ENCODE results near the gene TADA2B. TPM values are rescaled to one million over a fixed set of nuclear protein-coding genes. Genes with fewer than 3 reads are reported as not detected.

Gene TADA2B
- total and polyA plus RNA-seq, 10 of the 15 experiments (the other 5 are each of a cell fraction or from before 2014, with no cell fraction given), result 0.66 to 12.0 (median 5.6) TPM

DNA sequence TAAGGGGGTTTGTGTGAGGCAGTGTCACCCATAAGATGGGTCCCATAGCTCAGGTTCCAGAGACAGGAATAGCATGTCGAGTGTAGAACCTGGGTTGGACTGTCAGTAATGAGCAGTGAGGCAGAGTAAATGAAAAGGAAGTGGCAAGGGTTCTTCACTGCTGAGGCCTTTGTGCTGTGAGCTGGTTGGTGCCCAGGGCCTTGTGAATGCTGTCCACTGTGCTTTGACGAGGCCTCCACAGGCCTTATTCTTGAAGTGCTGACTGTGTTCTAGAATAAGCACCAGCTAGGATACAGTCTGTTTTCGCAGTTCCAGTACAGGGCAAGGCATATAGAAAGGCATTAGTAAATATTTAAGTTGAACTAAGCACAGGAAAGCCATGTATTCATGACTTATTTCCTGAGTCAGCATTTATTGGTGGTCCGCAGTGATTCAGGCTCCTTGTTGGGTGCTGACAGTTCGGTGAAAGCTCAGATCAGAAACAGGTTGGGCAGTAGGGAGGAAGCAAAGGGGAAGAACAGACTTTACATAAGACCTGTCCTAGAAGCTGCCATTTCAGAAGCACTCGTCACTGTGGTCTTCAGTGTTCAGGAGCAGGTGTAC, 25.6 kb upstream of the TADA2B start:
- H3K27ac ChIP-seq (ENCODE audit: control insufficient read depth, insufficient read depth), result no peak overlapping the region
- FAIRE-seq (no peak), ATAC-seq (no peak), DNase-seq (ENCODE audit: low read depth, low spot score) (no peak)
- TF ChIP-seq NRF1 (conservative IDR thresholded peaks at IDR 0.05; ENCODE audit: low read depth, low read length) (no peak), POLR2AphosphoS2 (IDR thresholded peaks at IDR 0.05; ENCODE audit: low read depth, low read length) (no peak), ZBTB40 (IDR thresholded peaks at IDR 0.05; ENCODE audit: borderline replicate concordance) (no peak), ZNF384 (IDR thresholded peaks at IDR 0.05; ENCODE audit: borderline replicate concordance, low read depth, low read length) (no peak), RBBP5 (conservative IDR thresholded peaks at IDR 0.05) (no peak), MYB (IDR thresholded peaks at IDR 0.05; ENCODE audit: borderline replicate concordance, low read depth, low read length) (no peak), PAX8 (IDR thresholded peaks at IDR 0.05) (no peak), SIN3A (IDR thresholded peaks at IDR 0.05; ENCODE audit: low read depth, low read length) (no peak), FOXM1 (IDR thresholded peaks at IDR 0.05; ENCODE audit: low read depth, low read length) (no peak), HDGF (IDR thresholded peaks at IDR 0.05) (no peak), MTA2 (IDR thresholded peaks at IDR 0.05; ENCODE audit: low read depth) (no peak), MYC (IDR thresholded peaks at IDR 0.05; ENCODE audit: insufficient read depth, insufficient read length, insufficient replicate concordance, low read length, severe bottlenecking) (no peak)
- TF ChIP-seq, protein P1, sequence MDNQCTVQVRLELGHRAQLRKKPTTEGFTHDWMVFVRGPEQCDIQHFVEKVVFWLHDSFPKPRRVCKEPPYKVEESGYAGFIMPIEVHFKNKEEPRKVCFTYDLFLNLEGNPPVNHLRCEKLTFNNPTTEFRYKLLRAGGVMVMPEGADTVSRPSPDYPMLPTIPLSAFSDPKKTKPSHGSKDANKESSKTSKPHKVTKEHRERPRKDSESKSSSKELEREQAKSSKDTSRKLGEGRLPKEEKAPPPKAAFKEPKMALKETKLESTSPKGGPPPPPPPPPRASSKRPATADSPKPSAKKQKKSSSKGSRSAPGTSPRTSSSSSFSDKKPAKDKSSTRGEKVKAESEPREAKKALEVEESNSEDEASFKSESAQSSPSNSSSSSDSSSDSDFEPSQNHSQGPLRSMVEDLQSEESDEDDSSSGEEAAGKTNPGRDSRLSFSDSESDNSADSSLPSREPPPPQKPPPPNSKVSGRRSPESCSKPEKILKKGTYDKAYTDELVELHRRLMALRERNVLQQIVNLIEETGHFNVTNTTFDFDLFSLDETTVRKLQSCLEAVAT (IDR thresholded peaks at IDR 0.05), result no peak
- no peaks in the 10 kb centered on the region; the same call in 1 of the 2 replicates for H3K79me2 ChIP-seq (ENCODE audit: control insufficient read depth, insufficient read depth, low read length)
- no peaks in the 10 kb centered on the region; the same call in 1 of the 3 replicates for H3K9me3 ChIP-seq (replicated peaks; ENCODE audit: control insufficient read depth, insufficient read depth, low read length)
- ChIA-PET CTCF (interaction anchor here (1.0 kb wide), 1 partner anchor 26 kb away, joined by 4 read pairs; the partner anchor contains the start of gene TADA2B), RAD21 (ENCODE audit: unreplicated experiment) (no interaction called here), SMC1A (ENCODE audit: uncharacterized antibody, unreplicated experiment) (no interaction called here), POLR2A (no interaction called here)
- in situ Hi-C loops (cut with MboI), result no loop called here
- no peaks in the 10 kb centered on the region for H4K20me1 ChIP-seq (ENCODE audit: control insufficient read depth, insufficient read depth)
- no peaks in the 10 kb centered on the region for H3K27me3 ChIP-seq (replicated peaks in 1 of 2; ENCODE audit: control insufficient read depth in 2 of 2, insufficient read depth in 2 of 2, low read length in 1 of 2)
- BruUV-seq (replicated peaks), result no TSS peak
- H3K36me3 ChIP-seq (ENCODE audit: control insufficient read depth in 2 of 2, insufficient read depth in 2 of 2, low read length in 1 of 2), result peaks cover 25 to 28% of the 10 kb centered on the region in 2 experiments
- intact Hi-C loops (cut with micrococcal nuclease; ENCODE audit: unreplicated experiment), result no loop called here
- no peak overlapping the region for H3K4me3 ChIP-seq
- H2AFZ ChIP-seq (ENCODE audit: control insufficient read depth, low read depth, low read length), result no peak overlapping the region
- no peak overlapping the region for H3K4me2 ChIP-seq (ENCODE audit: control insufficient read depth, insufficient read depth)
- 80% methylated on average over 6 of the region's 6 CpGs for WGBS (ENCODE audit: insufficient coverage, insufficient replicate concordance, low lambda C conversion rate, missing lambda C conversion rate)
- H3K4me1 ChIP-seq (ENCODE audit: control insufficient read depth, insufficient read depth, low read length), result peaks cover 17% of the 10 kb centered on the region
- H3K9ac ChIP-seq (ENCODE audit: control insufficient read depth, insufficient read depth, low read length), result no peak overlapping the region

All from GM12878 (cell line).